Stimulated activated CD8-positive, alpha-beta memory T cell treated with anti-CD3 and anti-CD28 coated beads, Interleukin-15, amount 100 ng/mL, for 1 hour (primary cell): ENCODE results near the gene DNAH1.

ENCODE experiments used
- DNase-seq: peaks from one replicate; pipeline ENCODE4 v3.0.0-alpha.2; 2020; ENCODE audit warnings: low read depth

The DNAH1 gene

GRCh38 chr3:52433996-52434479 is 117.9 kb downstream of the DNAH1 start:
- DNase-seq = no peak

DNA sequence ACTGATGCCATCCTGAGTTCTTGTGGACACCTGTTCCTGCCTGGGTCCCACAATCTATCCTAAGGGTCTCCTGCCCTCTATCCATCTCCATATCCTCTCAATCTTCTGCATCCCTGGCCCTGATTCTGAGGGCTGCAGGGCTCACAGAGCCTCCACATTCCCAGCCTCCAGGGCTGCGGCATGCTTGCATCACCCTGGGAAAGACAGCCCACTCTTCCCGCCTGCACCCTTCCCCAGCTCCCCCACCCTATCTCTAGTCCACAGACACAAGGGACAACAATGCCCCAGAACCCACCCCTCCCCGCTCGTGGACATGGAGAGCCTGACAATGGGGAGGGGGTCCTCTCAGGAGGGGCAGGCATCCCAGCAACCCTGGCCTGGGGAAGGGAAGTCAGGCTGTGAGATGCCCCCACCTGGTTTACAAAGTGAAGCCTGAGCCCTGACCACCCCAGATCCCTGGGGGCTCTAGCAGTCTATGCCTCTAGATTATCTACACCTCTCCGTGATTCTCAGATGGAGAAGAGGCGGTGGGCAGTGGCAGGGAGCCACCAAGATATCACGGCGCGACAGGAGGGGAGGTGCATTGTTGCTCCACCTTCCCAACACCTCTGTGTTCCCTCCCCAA is 118.5 kb downstream of the DNAH1 start:
- DNase-seq = no peak

- DNase-seq = no peak
Observed at GRCh38 chr3:52435246-52436101, 119.4 kb downstream of the DNAH1 start.

- DNase-seq = no peak
Observed at GRCh38 chr3:52436500-52437149, 120.5 kb downstream of the DNAH1 start.

GRCh38 chr3:52437326-52438103 is 121.4 kb downstream of the DNAH1 start:
- DNase-seq = no peak

- DNase-seq = no peak
Observed at GRCh38 chr3:52438104-52438376, 121.9 kb downstream of the DNAH1 start.

- no peak for DNase-seq
Observed at GRCh38 chr3:52438579-52439425, 122.7 kb downstream of the DNAH1 start.

GRCh38 chr3:52439426-52440248 is 123.5 kb downstream of the DNAH1 start:
- no peak for DNase-seq

DNA sequence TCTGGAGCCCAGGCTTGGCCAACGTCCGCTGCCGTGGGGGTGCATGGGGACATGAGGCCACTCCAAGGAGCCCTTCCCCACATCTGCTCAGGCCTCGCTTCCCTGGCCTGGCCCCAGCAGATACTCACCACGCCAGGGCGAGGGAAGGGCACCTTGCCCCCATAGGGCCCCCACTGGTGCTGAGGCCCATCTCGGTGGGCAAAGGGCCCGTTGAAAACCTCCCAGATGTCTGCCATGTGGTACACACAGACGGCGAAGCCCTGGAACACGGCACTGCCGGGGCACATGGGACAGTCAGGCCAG is 124.1 kb downstream of the DNAH1 start:
- DNase-seq = no peak

GRCh38 chr3:52440671-52441070 is 124.6 kb downstream of the DNAH1 start:
- no peak for DNase-seq

GRCh38 chr3:52441091-52441771 is 125.1 kb downstream of the DNAH1 start:
- no peak for DNase-seq

- DNase-seq = no peak
Observed at GRCh38 chr3:52441772-52442332, 125.7 kb downstream of the DNAH1 start.

DNA sequence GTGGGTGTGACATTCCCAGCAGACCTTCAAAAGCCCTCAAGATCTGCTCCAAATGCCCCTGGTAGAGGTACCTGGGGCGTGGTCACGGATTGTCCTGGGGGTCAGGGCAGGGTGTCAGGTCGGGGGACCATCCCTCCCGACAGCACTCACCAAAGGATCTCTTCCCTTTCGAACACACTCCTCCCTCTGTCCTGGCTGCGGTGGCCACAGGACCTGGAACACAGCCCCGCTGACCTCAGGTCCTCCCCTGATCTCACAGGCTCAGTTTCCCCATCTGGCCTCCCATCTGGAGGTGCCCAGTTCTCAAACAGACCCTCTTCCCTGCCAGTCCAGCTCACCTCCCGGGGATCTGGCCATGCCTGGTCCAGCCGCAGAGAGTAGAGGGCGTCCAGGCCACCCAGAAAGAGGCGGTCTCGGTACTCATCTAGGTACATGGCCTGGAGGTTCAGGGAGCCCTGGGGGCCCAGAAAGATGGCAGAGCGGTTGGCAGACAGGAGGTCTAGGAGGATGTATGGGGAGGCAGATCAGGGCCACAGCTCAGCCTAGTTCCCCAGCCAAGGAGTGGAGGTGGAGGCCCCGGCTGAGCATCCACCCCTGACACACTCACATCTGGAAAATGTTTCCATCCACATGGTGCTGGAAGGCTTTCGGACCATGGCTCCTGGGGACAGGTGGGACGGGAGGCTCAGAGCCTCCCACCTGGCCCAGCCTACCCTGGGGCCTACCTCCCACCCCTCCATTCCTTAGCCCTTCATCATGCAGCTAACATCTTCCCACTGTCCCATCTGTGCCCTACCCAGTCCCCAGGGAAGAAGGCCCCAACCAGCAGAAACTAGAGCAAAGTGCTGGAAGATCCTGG is 126.5 kb downstream of the DNAH1 start:
- DNase-seq = no peak

DNA sequence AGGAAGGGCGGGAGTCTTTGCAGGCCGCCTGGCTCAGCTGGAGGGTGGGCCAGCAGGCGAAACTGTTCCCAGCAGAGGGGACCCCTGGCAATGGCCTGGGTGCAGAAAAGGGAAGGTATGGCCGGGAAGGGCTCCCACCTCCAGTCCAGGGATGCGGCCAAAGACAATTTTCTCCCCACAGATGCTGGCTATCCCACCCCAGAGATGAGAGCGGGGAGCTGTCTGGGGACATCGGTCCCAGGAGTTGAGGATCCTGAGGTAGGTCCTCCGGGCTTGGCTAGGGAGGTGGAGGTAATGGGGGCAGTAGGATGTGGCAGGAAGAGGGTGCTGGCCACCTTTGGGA is 127.1 kb downstream of the DNAH1 start:
- no peak for DNase-seq

DNA sequence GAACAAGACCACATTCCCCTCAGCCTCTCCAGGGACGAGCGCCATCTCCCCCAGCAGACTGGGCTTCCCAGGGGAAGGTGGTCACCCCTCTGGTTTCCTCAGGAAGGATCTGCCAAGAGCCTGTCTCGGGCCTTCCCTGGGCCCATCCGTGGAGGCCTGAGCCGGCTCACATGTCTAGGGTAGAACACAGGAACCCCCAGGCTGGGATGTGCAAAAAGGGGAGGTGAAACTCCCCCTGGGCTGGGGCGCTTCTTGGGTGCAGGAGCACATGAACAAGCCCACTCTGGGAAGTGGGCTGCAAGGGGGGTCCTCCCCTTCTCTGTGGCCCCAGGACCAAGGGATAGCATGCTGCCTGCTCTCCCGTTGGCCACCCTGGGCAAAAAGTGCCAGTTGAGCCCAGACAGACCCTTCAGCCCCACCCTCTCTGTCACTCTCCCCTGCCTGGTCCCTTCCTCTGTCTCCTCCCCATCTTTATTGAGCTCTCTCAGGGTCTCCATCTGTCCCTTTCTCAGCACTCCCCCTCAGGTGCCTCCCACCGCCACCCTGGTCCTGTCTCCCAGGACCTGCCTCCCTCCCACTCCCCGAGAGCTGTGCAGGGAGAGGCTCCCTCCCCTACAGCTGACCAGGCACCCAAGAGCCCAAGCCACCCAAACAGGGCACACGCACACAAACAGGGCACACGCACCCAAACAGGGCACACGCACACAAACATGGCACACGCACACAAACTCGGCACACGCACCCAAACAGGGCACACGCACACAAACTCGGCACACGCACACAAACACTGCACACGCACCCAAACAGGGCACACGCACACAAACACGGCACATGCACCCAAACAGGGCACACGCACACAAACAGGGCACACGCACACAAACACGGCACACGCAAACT is 127.9 kb downstream of the DNAH1 start:
- no peak for DNase-seq

DNA sequence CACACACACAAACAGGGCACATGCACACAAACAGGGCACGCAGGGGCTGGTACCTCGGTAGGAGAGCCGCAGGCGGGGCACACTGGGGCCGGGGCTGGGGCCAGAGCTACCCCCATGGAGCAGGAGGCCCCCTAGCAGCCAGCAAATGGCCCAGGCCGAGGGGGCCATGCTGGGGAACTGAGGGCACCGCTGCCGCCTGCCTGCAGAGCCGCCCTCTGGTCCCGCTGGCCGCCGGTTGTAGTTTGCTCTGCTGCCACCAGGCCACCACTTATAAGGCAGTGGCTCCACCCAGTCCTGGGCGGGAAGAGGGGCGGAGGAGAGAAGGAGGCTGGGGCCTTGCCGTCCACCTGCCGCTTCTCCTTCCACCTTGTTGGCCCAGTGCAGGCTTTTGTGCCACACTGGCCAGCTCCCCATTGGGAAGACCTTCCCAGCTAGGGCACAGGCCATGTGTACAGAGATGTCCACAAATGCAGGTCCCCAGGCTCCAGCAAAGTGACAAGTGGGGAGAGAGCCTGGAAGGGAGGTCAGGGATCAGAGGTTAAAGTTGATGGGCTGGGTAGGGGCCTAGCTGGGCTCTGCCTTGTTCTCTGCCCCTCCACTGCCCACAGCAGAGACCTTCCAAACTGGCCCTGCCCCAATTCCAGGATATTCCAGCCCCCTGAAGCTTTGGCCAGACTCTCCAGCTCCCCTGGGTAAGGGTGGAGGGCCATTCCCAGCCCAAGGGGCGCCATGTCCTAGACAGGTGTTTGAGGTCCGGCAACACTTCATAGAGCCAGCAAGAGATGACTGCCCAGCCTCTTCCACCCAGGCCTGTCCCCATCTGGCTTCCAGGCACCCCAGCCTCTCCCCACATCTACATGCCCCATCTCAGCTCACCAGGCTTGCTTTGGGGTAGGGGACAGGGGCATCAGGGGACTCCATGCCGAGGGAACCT is 129.0 kb downstream of the DNAH1 start, which contains the start of gene SEMA3G:
TSS of gene SEMA3G (minus strand) at position 244 of the 934 bp plus-strand sequence. CDS start at position 168, 76 bp downstream.
- DNase-seq = peak; percentile 35

DNA sequence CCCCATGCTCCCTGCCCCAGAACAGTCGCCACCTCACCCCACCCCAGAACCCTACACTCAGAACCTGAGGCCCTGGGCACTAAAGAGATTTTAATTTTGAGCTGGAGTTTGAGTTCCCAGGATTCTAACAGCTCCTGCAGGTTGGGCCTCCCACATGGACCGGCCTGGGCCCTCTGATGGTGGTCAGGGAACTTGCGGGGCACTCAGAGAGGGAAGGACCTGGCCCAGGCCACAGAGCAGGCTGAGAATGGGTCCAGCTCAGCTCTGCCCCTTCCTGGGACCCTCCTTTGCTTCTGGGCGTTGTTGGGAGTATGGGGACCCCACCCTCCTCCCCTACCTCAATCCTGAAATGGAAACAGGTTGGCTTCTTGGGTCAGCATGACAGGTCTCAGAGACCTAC is 129.9 kb downstream of the DNAH1 start:
- DNase-seq = no peak
